Activated B cell treated with CpG ODN at 0.5 μM for 24 hours (primary cell): ENCODE measurements around the gene ETF1. TPM values are rescaled to one million over a fixed set of nuclear protein-coding genes. Genes with fewer than 3 reads are reported as not detected.

ENCODE experiments used
- ATAC-seq: fragments of 200-7000 bp; cut with Tn5 transposase; one replicate; pipeline ENCODE4 v1.10.0; 2021; ENCODE audit warnings: low read depth, mild to moderate bottlenecking, moderate library complexity
- CTCF ChIA-PET: fragments of 350-600 bp; sonication (Branson Sonifier 250); formaldehyde crosslinking; loops from one replicate; lab custom pipeline; 2021; ENCODE audit warnings: antibody characterized with exemption; lab: Charles Lee
- POLR2A ChIA-PET: fragments of 350-600 bp; sonication (Branson Sonifier 250); formaldehyde crosslinking; loops from one replicate; lab custom pipeline; 2021; ENCODE audit warnings: antibody characterized with exemption; lab: Charles Lee
- DNase-seq: peaks from one replicate; pipeline ENCODE4 v3.0.0; 2022
- H3K27ac Mint-ChIP-seq: one replicate; pipeline ENCODE4 v1.8.0; 2020; ENCODE audit warnings: mixed read lengths
- H3K27me3 Mint-ChIP-seq: one replicate; pipeline ENCODE4 v1.8.0; 2021; ENCODE audit warnings: mixed read lengths
- H3K36me3 Mint-ChIP-seq: one replicate; pipeline ENCODE4 v1.8.0; 2021; ENCODE audit warnings: low read depth, mixed read lengths
- H3K4me1 Mint-ChIP-seq: one replicate; pipeline ENCODE4 v1.8.0; 2021; ENCODE audit warnings: mixed read lengths
- H3K4me3 Mint-ChIP-seq: one replicate; pipeline ENCODE4 v1.8.0; 2020; ENCODE audit warnings: mild to moderate bottlenecking, mixed read lengths
- H3K9me3 Mint-ChIP-seq: one replicate; pipeline ENCODE4 v1.8.0; 2020; ENCODE audit warnings: mixed read lengths
- intact Hi-C: fragments of 100-400 bp; cut with micrococcal nuclease; formaldehyde crosslinking; loops from one replicate; pipeline ENCODE4 v1.15.1; 2024
- total RNA-seq: library from RNA; stranded (reverse); gene quantifications from 2 replicates; pipeline ENCODE4 v1.2.3, GENCODE V29; 2022
- TF ChIP-seq, protein P1 (sequence below): fragments of 200-600 bp; IDR thresholded peaks from one replicate; pipeline ENCODE4 v1.8.0; 2022; ENCODE audit warnings: antibody characterized with exemption, mild to moderate bottlenecking

Gene ETF1
- total RNA-seq, 1 donor from 2014 or later = 99.6 TPM

DNA sequence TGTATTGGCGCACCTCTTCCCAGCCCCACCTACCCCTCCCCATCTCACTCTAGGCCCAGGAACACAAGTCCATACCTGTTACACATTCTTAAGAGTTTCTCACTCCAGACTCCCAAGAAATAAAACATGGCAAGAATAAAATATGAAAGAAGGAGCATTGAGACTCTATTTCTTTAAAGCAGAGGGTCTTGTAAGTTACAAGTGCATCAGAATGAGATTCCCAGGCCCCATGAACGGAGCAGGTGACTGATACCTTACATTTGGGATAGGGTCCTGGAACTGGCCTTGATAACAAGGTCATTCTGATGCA lies 72.0 kb downstream of the ETF1 start:
- DNase-seq = no peak
- no peak overlapping the region for H3K27ac Mint-ChIP-seq
- CTCF ChIA-PET = no interaction called here

DNA sequence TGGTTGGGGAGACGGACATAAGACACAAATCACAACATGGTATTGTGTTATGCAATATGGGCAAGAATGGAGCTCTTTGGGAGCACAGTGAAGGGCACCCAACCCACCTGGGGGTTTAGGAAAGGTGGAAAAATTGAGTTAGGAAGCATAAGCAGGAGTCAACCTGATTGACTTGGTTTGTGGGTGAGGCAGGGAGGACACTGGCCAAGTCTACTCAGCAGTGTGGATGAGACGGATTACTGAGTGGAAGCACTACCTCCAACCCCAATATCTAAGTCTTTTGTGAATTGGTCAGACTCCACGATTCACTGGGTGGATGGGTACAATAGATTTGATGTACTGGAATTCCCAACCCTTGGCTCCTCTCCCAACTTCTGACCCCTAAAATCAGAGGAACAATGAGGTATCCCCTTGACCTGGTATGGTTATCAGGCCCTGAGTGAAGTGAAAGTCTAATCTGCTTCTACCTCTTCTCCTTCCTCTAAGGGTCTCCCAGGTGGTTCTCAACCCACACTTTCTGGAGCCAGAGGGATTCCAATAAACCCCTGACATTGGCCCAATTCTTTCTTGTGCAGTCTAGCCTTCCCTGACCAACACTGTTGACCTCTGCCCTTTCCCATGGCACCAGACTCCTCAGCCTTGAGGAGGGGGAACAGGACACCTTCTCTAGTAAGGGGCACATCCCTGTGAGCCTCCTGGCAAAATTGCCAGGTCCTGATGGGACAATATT lies 72.5 kb downstream of the ETF1 start:
- POLR2A ChIA-PET = no interaction called here
- Mint-ChIP-seq H3K36me3 (peaks cover 13% of the 10 kb centered on the region), H3K4me1 (peaks cover 22% of the 10 kb centered on the region), H3K9me3 (no peaks in the 10 kb centered on the region), H3K27ac (no peak overlapping the region), H3K27me3 (peaks cover 4% of the 10 kb centered on the region), H3K4me3 (no peak overlapping the region)
- TF ChIP-seq, protein P1, sequence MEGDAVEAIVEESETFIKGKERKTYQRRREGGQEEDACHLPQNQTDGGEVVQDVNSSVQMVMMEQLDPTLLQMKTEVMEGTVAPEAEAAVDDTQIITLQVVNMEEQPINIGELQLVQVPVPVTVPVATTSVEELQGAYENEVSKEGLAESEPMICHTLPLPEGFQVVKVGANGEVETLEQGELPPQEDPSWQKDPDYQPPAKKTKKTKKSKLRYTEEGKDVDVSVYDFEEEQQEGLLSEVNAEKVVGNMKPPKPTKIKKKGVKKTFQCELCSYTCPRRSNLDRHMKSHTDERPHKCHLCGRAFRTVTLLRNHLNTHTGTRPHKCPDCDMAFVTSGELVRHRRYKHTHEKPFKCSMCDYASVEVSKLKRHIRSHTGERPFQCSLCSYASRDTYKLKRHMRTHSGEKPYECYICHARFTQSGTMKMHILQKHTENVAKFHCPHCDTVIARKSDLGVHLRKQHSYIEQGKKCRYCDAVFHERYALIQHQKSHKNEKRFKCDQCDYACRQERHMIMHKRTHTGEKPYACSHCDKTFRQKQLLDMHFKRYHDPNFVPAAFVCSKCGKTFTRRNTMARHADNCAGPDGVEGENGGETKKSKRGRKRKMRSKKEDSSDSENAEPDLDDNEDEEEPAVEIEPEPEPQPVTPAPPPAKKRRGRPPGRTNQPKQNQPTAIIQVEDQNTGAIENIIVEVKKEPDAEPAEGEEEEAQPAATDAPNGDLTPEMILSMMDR = no peak
- DNase-seq (no peak), ATAC-seq (no peak)
- CTCF ChIA-PET = no interaction called here
- intact Hi-C loops = no loop called here

More for the DNA sequence above, 72.0 kb downstream of the ETF1 start:
- Mint-ChIP-seq H3K4me1 (peaks cover 22% of the 10 kb centered on the region), H3K4me3 (no peak overlapping the region), H3K27me3 (peaks cover 4% of the 10 kb centered on the region), H3K9me3 (no peaks in the 10 kb centered on the region), H3K36me3 (peaks cover 13% of the 10 kb centered on the region)
- TF ChIP-seq, protein P1 = no peak
- intact Hi-C loops = no loop called here
- POLR2A ChIA-PET = no interaction called here
- no peak for ATAC-seq

DNA sequence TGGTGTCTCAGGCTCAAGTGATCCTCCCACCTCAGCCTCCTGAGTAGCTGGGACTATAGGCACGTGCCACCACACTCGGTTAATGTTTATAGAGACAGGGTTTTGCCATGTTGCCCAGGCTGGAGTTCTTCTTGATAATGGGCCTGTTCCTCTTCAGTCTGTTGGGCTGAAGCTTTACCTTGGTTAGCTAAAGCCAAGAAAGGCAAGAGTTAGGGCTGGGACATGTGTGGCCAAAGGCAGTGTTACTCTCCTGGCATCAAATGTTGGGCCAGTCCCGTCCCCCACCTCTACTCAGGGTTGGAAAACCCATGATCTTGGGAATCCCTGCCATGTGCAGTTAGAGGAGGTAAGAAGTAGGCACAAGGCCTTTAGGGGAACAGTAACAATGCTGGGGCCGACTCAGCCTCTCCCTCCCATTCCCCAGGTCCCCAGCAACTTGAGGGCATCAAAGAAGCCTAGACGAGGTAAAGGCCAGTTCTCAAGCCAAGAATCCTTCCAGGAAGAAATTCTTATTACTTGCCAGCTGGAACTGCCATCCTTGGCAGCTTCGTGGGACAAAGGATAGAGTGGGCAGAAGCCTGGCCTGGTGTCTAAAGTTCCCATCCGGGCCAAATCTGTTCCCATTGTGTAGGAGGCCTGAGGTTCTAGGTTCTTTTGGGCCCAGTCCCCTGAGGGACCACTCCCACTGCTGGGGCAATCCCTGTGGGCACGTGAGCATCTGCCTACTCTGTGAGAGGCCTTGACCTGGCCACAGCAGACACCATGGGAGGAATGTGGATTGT lies 73.3 kb downstream of the ETF1 start:
- H3K27ac Mint-ChIP-seq = no peak overlapping the region
- no peak overlapping the region for H3K4me3 Mint-ChIP-seq
- H3K9me3 Mint-ChIP-seq = no peaks in the 10 kb centered on the region
- H3K4me1 Mint-ChIP-seq = peaks cover 24% of the 10 kb centered on the region
- POLR2A ChIA-PET = no interaction called here
- TF ChIP-seq, protein P1 = no peak
- CTCF ChIA-PET = no interaction called here
- peaks cover 13% of the 10 kb centered on the region for H3K36me3 Mint-ChIP-seq
- no peak for ATAC-seq
- intact Hi-C loops = loop anchor here (5.0 to 10.0 kb wide), 3 partner anchors 805 to 1833 kb away; partner anchors contain the start of genes PFDN1 and SPATA24
- no peaks in the 10 kb centered on the region for H3K27me3 Mint-ChIP-seq
- DNase-seq = no peak

DNA sequence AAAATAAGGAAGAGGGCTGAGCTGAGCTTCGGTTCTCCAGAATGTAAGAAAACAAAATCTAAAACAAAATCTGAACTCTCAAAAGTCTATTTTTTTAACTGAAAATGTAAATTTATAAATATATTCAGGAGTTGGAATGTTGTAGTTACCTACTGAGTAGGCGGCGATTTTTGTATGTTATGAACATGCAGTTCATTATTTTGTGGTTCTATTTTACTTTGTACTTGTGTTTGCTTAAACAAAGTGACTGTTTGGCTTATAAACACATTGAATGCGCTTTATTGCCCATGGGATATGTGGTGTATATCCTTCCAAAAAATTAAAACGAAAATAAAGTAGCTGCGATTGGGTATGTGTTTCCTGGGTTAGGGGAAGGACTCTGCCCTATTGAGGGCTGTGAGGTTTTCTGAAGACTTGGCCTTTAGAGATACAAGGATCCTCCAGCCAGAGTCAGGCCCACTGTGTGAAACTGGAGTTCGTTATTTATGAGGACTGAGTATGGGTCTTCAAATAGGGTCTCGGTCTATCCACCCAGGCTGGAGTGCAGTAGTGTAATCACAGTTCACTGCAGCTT lies 74.0 kb downstream of the ETF1 start:
- no peak overlapping the region for H3K27ac Mint-ChIP-seq

More for the DNA sequence above, 74.0 kb downstream of the ETF1 start:
- ChIA-PET CTCF (no interaction called here), POLR2A (no interaction called here)
- DNase-seq (no peak), ATAC-seq (no peak)
- H3K4me1 Mint-ChIP-seq = peaks cover 24% of the 10 kb centered on the region
- intact Hi-C loops = loop anchor here (5.0 to 10.0 kb wide), 3 partner anchors 806 to 1833 kb away; partner anchors contain the start of genes PFDN1 and SPATA24
- H3K4me3 Mint-ChIP-seq = no peak overlapping the region
- TF ChIP-seq, protein P1 = no peak
- no peaks in the 10 kb centered on the region for H3K27me3 Mint-ChIP-seq
- peaks cover 13% of the 10 kb centered on the region for H3K36me3 Mint-ChIP-seq
- H3K9me3 Mint-ChIP-seq = no peaks in the 10 kb centered on the region
